Kidney glomerular epithelial cell (primary cell): Measurements from ENCODE around the gene CNTNAP4.

Source experiments
- DNase-seq: peaks from one replicate; lab custom pipeline; 2025; lab: John Stamatoyannopoulos, UW

CNTNAP4 gene

GRCh38 chr16:76583945-76584344 lies 306.7 kb downstream of the CNTNAP4 start:
- no peak for DNase-seq

GRCh38 chr16:76598498-76598897 lies 321.3 kb downstream of the CNTNAP4 start:
- DNase-seq, result no peak

- DNase-seq, result no peak
These were observed 330.1 kb downstream of the CNTNAP4 start for GRCh38 chr16:76607317-76607716.
